Omental fat pad (tissue), 4 donors: Measurements from ENCODE around the gene SMYD1. TPM values are rescaled to one million over a fixed set of nuclear protein-coding genes. Genes with fewer than 3 reads are reported as not detected.

Experiments
- ATAC-seq: fragments of 150-250 bp; one replicate; pipeline ENCODE4 v1.9.1; 2016; ENCODE audit warnings: mild to moderate bottlenecking, moderate library complexity; ENCODE audit not compliant: low FRiP score
- DNase-seq: peaks from one replicate; pipeline ENCODE4 v3.0.0-alpha.2; 2019; ENCODE audit warnings: low spot score
- total RNA-seq, 4 donors: library from RNA; depleted of rRNA; stranded (reverse); fragments of >200 nt; gene quantifications; one replicate each; pipeline ENCODE4 v1.1.0, GENCODE V29; 2016
- TF ChIP-seq, protein P1 (sequence below), 3 donors: fragments of 450-650 bp; IDR thresholded peaks; one replicate each; pipeline ENCODE4 v1.5.1; 2016 to 2017; ENCODE audit warnings: antibody characterized with exemption in 3 of 3, mild to moderate bottlenecking in 3 of 3, moderate library complexity in 2 of 3

Gene SMYD1
- total RNA-seq, 4 donors from 2014 or later: not detected

DNA sequence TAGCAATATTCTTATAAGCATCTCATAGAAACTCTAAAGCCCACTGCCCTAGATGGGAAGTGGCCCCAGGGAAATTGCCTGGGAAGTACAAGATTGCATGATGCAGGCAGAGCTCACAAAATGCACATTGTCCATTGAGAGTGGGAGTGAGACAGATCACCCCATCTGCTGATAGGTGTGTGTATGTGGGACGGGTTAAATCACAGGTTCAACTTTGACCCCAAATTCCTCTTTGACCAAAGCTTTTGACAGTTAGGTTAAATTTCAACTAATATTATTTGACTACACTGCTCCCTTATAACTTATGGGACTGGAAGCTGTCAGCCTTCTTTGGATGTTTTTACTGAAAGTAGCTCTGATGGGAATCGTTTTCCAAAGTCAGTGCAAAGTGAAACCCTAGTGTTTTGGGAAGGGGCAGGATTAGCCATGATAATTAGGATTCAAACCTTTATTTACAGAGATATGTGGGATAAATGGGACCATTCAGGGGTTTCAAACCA is 71.6 kb downstream of the SMYD1 start:
- TF ChIP-seq, protein P1, sequence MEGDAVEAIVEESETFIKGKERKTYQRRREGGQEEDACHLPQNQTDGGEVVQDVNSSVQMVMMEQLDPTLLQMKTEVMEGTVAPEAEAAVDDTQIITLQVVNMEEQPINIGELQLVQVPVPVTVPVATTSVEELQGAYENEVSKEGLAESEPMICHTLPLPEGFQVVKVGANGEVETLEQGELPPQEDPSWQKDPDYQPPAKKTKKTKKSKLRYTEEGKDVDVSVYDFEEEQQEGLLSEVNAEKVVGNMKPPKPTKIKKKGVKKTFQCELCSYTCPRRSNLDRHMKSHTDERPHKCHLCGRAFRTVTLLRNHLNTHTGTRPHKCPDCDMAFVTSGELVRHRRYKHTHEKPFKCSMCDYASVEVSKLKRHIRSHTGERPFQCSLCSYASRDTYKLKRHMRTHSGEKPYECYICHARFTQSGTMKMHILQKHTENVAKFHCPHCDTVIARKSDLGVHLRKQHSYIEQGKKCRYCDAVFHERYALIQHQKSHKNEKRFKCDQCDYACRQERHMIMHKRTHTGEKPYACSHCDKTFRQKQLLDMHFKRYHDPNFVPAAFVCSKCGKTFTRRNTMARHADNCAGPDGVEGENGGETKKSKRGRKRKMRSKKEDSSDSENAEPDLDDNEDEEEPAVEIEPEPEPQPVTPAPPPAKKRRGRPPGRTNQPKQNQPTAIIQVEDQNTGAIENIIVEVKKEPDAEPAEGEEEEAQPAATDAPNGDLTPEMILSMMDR (IDR thresholded peaks at IDR 0.05): no peak
- ATAC-seq (no peak), DNase-seq (no peak)

- TF ChIP-seq, protein P1 (IDR thresholded peaks at IDR 0.05): no peak
- no peak for DNase-seq
- no peak for ATAC-seq
Measured at GRCh38 chr2:88139804-88140203, 72.2 kb downstream of the SMYD1 start.

DNA sequence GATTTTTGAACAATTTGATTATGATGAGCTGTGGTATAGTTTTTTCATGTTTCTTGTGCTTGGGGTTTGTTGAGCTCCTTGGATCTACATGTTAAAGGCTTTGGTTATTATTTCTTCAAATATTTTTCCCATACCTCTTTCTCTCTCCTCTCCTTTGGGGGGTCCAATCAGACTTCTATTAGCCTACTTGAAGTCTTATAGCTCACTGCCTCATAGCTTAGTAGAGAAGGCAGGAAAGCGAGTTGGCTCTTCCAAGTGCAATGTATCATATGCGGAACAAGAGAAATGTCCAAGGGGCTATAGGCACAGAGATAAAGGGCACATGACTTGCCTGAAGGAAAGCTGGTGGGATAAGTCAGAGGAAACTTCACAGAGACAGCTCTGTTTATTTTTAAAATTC is 74.3 kb downstream of the SMYD1 start:
- ATAC-seq (no peak), DNase-seq (no peak)
- TF ChIP-seq, protein P1 (IDR thresholded peaks at IDR 0.05): no peak

DNA sequence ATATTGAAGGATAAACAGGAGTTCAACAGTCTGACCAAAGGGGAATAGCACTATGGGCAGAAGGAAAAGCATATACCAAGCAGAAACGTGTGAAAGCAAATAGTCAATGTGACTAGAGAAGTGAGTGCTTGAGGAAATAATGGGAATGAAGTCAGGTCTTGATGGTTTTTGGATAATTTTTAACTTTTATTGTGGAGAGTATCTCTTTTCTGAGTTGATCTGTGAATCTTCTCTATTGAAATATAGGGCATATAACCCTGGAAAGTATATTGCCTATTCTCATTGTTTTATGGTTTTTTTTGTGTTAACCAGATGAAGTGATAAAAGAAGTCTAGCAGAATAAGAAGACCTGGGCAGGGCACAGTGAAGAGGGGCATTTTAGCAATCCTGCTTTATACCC is 76.6 kb downstream of the SMYD1 start:
- TF ChIP-seq, protein P1 (IDR thresholded peaks at IDR 0.05): no peak
- ATAC-seq (no peak), DNase-seq (no peak)

DNA sequence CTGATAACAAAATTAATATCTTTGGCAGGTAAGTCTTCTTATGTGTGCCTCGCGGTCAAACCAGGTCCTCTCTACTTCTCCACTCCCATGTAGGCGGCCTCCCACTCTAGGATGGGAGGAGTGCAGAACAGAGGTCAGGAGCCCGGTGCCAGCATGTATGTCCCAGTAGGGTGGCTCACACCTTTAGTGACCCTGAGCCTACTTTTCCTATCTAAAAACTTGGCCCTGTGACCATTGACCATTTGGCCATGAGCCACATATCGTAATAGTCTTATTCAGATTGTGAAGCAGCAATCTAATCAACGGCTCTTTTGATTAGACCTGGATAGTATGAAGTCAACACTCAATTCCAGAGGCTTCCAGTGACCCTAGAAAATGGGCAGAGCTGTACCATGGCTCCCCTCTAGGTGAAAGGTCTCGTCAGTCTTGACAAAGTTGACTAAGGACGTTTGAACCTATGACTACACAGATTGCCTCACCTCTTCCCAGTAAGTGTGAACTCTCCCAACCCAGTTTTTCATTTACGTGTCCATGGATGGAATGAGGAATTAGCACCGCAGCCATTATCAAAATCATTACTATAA is 77.4 kb downstream of the SMYD1 start:
- TF ChIP-seq, protein P1 (IDR thresholded peaks at IDR 0.05): no peak
- ATAC-seq (no peak), DNase-seq (no peak)

- TF ChIP-seq, protein P1 (IDR thresholded peaks at IDR 0.05): no peak
- DNase-seq (no peak), ATAC-seq (no peak)
Measured at GRCh38 chr2:88146590-88146989, 79.0 kb downstream of the SMYD1 start.

GRCh38 chr2:88147145-88147544 is 79.5 kb downstream of the SMYD1 start:
- TF ChIP-seq, protein P1 (IDR thresholded peaks at IDR 0.05): no peak
- no peak for DNase-seq
- no peak for ATAC-seq
